Testis (tissue), 3 donors: ENCODE data around the gene ASXL3. TPM values are rescaled to one million over a fixed set of nuclear protein-coding genes. Genes with fewer than 3 reads are reported as not detected.
A peak's percentile ranks its signal among the peaks of the same experiment; 100 is the strongest.

Source experiments
- DNase-seq: peaks from one replicate; pipeline ENCODE4 v3.0.0-alpha.2; 2019
- H3K27ac ChIP-seq, 2 donors: fragments of 200-600 bp; sonication (generic); one replicate each; pipeline ENCODE4 v1.5.1; 2019
- H3K27me3 ChIP-seq: fragments of 200-600 bp; sonication (generic); one replicate; pipeline ENCODE4 v1.5.1; 2019
- H3K36me3 ChIP-seq: fragments of 200-600 bp; sonication (generic); one replicate; pipeline ENCODE4 v1.5.1; 2017; ENCODE audit warnings: low read depth; ENCODE audit errors: missing control alignments
- H3K4me1 ChIP-seq: fragments of 200-600 bp; sonication (generic); one replicate; pipeline ENCODE4 v1.5.1; 2019
- H3K4me3 ChIP-seq, 2 donors: fragments of 200-600 bp; sonication (generic); one replicate each; pipeline ENCODE4 v1.5.1; 2017 to 2019
- H3K9me3 ChIP-seq: fragments of 200-600 bp; sonication (generic); one replicate; pipeline ENCODE4 v1.5.1; 2017
- POLR2A ChIP-seq: fragments of 450-650 bp; IDR thresholded peaks from one replicate; pipeline ENCODE4 v1.6.1; 2017; ENCODE audit warnings: antibody characterized with exemption, mild to moderate bottlenecking, moderate library complexity
- WGBS, 2 donors: methylation state at CpG; one replicate each; pipeline ENCODE4 v1.1.5; 2018; 5-methylcytosine and 5-hydroxymethylcytosine counted together
- intact Hi-C: fragments of 100-400 bp; cut with DNase I; formaldehyde crosslinking; loops from one replicate; pipeline ENCODE4 v1.15.1; 2023; ENCODE audit warnings: low total_unique reads
- polyA plus RNA-seq: library from polyadenylated mRNA; stranded (reverse); fragments of 350-450 nt; fragmentation: Illumina TruSeq; extraction: RNeasy Lipid Tissue Mini Kit (QIAGEN cat#74804); gene quantifications from one replicate; pipeline ENCODE4 v1.2.3, GENCODE V29; 2014; ENCODE audit warnings: low read depth, low replicate concordance; ENCODE audit not compliant: insufficient read depth
- total RNA-seq, 2 donors: library from RNA; depleted of rRNA; stranded (reverse); fragments of >200 nt; gene quantifications; one replicate each; pipeline ENCODE4 v1.2.3, GENCODE V29; 2016
- TF ChIP-seq, protein P1 (sequence below), 3 experiments: fragments of 450-650 bp in 2 of 3; fragments of 200-600 bp in 1 of 3; sonication (generic) in 1 of 3; IDR thresholded peaks; one replicate each; pipeline ENCODE4 v1.5.1; 2016 to 2019; ENCODE audit warnings: antibody characterized with exemption in 3 of 3, mild to moderate bottlenecking in 2 of 3, moderate library complexity in 1 of 3

The ASXL3 gene
- total and polyA plus RNA-seq, 3 donors from 2014 or later, result 15.4 to 18.0 (median 15.7) TPM

DNA sequence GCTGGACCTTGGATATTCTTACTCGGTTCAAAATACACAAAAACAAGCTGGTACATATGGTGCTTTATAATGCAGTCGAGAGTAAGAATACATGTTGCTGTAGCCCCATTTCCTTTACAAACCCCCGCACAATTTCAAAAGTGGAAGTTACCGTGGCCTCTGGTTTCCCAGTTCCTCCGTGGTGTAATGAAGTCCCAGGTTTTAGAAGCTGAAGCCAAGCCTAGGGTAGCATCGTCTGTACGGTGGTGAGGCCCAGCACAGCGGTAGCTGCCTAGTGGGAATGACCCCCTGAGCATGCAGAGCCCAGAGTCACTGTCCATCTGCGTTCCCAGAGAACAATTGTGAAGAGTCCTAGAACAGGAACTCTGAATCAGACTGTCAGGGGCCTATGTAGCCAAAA, 171.8 kb downstream of the ASXL3 start:
- DNase-seq, result no peak
- 51 to 59% methylated on average over 9 of the region's 9 CpGs for WGBS, 2 donors
- no peak overlapping the region for H3K27ac ChIP-seq
- H3K27me3 ChIP-seq, result no peaks in the 10 kb centered on the region
- intact Hi-C loops, result no loop called here
- no peak for TF ChIP-seq POLR2A
- TF ChIP-seq, protein P1, sequence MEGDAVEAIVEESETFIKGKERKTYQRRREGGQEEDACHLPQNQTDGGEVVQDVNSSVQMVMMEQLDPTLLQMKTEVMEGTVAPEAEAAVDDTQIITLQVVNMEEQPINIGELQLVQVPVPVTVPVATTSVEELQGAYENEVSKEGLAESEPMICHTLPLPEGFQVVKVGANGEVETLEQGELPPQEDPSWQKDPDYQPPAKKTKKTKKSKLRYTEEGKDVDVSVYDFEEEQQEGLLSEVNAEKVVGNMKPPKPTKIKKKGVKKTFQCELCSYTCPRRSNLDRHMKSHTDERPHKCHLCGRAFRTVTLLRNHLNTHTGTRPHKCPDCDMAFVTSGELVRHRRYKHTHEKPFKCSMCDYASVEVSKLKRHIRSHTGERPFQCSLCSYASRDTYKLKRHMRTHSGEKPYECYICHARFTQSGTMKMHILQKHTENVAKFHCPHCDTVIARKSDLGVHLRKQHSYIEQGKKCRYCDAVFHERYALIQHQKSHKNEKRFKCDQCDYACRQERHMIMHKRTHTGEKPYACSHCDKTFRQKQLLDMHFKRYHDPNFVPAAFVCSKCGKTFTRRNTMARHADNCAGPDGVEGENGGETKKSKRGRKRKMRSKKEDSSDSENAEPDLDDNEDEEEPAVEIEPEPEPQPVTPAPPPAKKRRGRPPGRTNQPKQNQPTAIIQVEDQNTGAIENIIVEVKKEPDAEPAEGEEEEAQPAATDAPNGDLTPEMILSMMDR (IDR thresholded peaks at IDR 0.05), result no peak
- no peak overlapping the region for H3K4me3 ChIP-seq
- no peaks in the 10 kb centered on the region for H3K9me3 ChIP-seq
- H3K4me1 ChIP-seq, result no peaks in the 10 kb centered on the region
- no peaks in the 10 kb centered on the region for H3K36me3 ChIP-seq

DNA sequence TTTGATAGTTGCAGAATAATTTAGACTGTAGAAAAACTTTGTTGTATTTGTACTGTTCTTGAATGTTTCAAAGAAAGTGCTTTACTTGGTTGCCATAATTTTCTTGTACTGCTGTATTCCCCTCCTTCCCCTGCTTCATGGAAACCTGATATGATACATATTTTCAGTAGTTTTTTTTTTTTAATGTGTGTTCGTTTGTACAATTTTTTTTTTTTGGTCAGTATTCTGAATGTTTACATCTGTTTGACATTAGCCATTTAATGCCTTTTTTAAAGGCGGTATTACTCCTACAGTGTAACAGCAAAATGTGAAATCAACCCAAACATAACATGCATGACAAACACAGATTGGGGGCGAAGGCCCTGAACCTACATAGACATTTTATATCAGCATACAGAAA, 172.3 kb downstream of the ASXL3 start:
- TF ChIP-seq, protein P1 (IDR thresholded peaks at IDR 0.05), result no peak
- TF ChIP-seq POLR2A, result no peak
- Histone ChIP-seq H3K4me1 (no peaks in the 10 kb centered on the region), H3K4me3 (no peak overlapping the region), H3K9me3 (no peaks in the 10 kb centered on the region), H3K27me3 (no peaks in the 10 kb centered on the region), H3K27ac (no peak overlapping the region), H3K36me3 (no peaks in the 10 kb centered on the region)
- WGBS, 2 donors, result 53 to 64% methylated on average over 3 of the region's 3 CpGs
- intact Hi-C loops, result no loop called here
- DNase-seq, result no peak

DNA sequence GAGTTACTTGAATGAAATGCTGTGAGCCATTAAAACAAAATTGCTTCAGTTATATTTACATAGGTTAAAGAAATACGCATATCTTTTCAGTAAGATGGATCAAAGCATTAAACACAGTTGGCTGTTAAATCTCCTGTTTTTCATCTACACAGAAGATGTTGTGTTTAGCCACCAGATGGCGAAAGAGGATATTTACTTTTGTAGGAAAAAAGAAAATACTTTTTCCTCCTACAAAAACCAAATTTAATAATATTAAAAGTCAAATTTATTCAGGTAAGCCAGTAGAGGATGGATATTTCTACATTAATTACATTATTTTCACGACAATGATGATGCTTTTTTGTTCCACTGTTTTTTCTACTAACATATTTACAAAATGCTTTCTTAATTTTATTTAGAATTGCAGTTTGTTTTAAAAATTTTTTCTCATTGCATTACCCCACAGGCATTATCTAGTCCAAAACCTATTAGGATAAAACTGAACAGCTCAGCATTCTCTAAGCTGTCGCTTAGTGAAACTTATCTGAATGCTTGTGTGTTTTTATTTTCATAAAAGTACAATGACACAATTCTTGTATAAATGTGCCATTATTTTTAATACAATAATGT, 173.7 kb downstream of the ASXL3 start:
- Histone ChIP-seq H3K4me3 (no peak overlapping the region), H3K4me1 (no peaks in the 10 kb centered on the region), H3K36me3 (no peaks in the 10 kb centered on the region), H3K9me3 (no peaks in the 10 kb centered on the region), H3K27ac (no peak overlapping the region), H3K27me3 (no peaks in the 10 kb centered on the region)
- intact Hi-C loops, result no loop called here
- 35 to 39% methylated on average over 4 of the region's 4 CpGs for WGBS, 2 donors
- TF ChIP-seq, protein P1 (IDR thresholded peaks at IDR 0.05), result peak in 1 of 3 experiments; percentile 51
- TF ChIP-seq POLR2A, result no peak
- DNase-seq, result no peak

DNA sequence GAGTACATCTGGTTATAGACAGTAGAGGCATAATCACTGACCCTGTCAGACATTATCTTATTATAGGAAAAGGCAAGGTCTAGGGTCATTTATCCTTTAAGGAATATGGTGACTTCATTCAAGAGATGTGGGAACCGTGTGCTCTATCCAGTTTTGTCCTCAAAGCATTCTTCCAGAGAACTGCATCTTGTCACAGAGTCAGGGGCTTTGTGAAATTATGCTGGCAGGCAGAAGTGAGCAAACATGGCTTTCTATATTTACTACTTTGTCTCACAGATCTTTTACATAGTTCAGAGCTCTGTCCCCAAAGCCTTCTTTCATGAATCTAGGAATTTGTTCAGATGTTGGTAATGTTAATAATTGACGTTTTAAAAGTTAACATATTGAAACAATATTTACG, 177.4 kb downstream of the ASXL3 start:
- Histone ChIP-seq H3K36me3 (no peaks in the 10 kb centered on the region), H3K4me1 (no peaks in the 10 kb centered on the region), H3K4me3 (no peak overlapping the region), H3K27ac (no peak overlapping the region), H3K9me3 (no peaks in the 10 kb centered on the region), H3K27me3 (no peaks in the 10 kb centered on the region)
- WGBS, 2 donors, result 41 to 49% methylated on average over 3 of the region's 3 CpGs
- TF ChIP-seq, protein P1 (IDR thresholded peaks at IDR 0.05), result no peak
- no peak for TF ChIP-seq POLR2A
- intact Hi-C loops, result no loop called here
- no peak for DNase-seq

DNA sequence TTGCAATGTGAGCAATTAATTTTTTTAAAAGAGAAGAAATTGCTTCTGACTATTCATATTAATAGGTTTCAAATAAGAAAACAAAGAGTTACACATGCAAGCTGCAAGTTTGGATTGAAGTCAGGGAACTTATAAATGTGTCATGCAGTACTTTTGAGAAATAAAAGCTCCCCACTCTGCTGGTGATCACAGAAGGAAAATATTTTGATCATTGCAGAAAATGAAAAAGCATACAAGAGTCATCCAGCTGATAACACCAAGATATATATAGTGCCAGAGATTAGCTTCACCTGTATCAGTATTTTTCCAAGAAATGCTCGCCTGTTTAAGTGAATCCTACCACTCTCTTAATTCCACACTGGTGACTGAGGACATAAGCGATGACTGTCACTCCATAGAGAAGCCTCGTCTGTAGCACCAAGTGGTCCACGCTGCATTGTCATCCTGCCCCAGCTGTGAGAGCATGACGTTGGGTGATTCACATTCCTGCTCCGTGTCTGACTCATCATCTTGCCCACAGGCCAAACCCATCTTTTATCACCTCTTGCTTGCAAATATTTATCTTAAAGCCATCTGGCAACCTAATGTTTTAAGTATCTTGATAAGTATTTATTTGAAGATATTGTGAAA, 178.0 kb downstream of the ASXL3 start:
- no peak overlapping the region for H3K4me3 ChIP-seq
- TF ChIP-seq, protein P1 (IDR thresholded peaks at IDR 0.05), result no peak
- no peak for TF ChIP-seq POLR2A
- H3K9me3 ChIP-seq, result no peaks in the 10 kb centered on the region
- intact Hi-C loops, result no loop called here
- no peak overlapping the region for H3K27ac ChIP-seq
- H3K27me3 ChIP-seq, result no peaks in the 10 kb centered on the region
- no peaks in the 10 kb centered on the region for H3K36me3 ChIP-seq
- no peaks in the 10 kb centered on the region for H3K4me1 ChIP-seq
- DNase-seq, result no peak
- WGBS, 2 donors, result 65 to 73% methylated on average over 6 of the region's 6 CpGs
